Activated CD4-positive, alpha-beta T cell treated with anti-CD3 and anti-CD28 coated beads, Interleukin-2, amount 10 ng/mL, durations not matched to agents 7 days and 5 days (primary cell): ENCODE results near the gene ITPRID2. TPM values are rescaled to one million over a fixed set of nuclear protein-coding genes. Genes with fewer than 3 reads are reported as not detected.

Experiments used
- CTCF ChIA-PET: fragments of 350-600 bp; sonication (Branson Sonifier 250); formaldehyde crosslinking; loops from one replicate; lab custom pipeline; 2021; ENCODE audit warnings: antibody characterized with exemption; lab: Charles Lee
- POLR2A ChIA-PET: fragments of 350-600 bp; sonication (Branson Sonifier 250); formaldehyde crosslinking; loops from one replicate; lab custom pipeline; 2021; ENCODE audit warnings: antibody characterized with exemption; lab: Charles Lee
- DNase-seq: peaks from one replicate; pipeline ENCODE4 v3.0.0-alpha.2; 2020
- H3K27ac Mint-ChIP-seq: one replicate; pipeline ENCODE4 v1.8.0; 2021; ENCODE audit warnings: mild to moderate bottlenecking, moderate library complexity, mixed read lengths
- H3K27me3 Mint-ChIP-seq: one replicate; pipeline ENCODE4 v1.8.0; 2021; ENCODE audit warnings: mixed read lengths
- H3K36me3 Mint-ChIP-seq: one replicate; pipeline ENCODE4 v1.8.0; 2021; ENCODE audit warnings: low read depth, mixed read lengths
- H3K4me1 Mint-ChIP-seq: one replicate; pipeline ENCODE4 v1.8.0; 2021; ENCODE audit warnings: mixed read lengths
- H3K4me3 Mint-ChIP-seq: one replicate; pipeline ENCODE4 v1.8.0; 2021; ENCODE audit warnings: mild to moderate bottlenecking, moderate library complexity, mixed read lengths
- H3K9me3 Mint-ChIP-seq: one replicate; pipeline ENCODE4 v1.8.0; 2021; ENCODE audit warnings: mixed read lengths
- total RNA-seq, 2 experiments: library from RNA; stranded (reverse); gene quantifications; one replicate each; pipeline ENCODE4 v1.2.3, GENCODE V29; 2021

ITPRID2 gene
- 10 to 100 TPM; 56.9 to 68.3 TPM for total RNA-seq

DNA sequence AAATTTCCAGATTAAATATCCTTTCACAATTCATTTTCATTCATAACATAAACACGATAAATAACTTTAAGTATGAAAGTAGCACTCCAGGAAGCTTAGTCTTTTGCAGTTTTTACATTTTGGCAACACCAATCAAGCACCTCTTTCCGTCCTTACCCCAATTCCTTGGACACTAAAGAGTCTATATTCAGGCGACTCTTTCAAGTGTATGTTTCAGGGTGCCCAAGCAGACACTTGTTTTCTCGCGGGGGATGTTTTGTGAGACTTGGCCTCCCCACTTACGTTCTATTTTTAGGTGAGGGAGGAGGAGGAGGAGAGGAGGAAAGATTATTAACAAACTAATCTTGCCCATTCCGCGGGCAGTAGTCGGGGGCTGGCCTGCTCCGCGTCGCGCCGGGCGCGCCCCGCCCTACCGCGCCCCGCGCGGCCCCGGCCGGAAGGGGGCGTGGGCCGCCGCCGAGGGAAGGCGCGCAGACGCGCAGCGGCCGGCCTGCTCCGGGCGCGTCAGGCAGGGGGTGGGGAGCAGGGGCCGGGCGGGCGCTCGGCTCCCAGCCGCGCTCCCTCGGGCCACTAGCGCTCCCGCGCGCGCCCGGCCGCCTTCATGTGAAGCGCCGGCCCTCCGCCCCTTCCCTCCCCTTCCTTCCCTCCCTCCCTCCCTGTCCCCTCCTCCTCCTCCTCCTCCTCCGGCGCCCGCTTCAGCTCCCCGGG lies at the start of gene ITPRID2:
TSS of gene ITPRID2 (plus strand) at position 473 of the 708 bp plus-strand sequence. CDS start 337 bp downstream, outside the sequence.
- POLR2A ChIA-PET = no interaction called here
- Mint-ChIP-seq H3K27ac (peak within 1 kb of the TSS; percentile 89), H3K4me1 (peaks cover 32% of the 10 kb centered on the region), H3K36me3 (peaks cover 24% of the 10 kb centered on the region), H3K27me3 (peaks cover 26% of the 10 kb centered on the region), H3K9me3 (no peaks in the 10 kb centered on the region), H3K4me3 (peak within 1 kb of the TSS; percentile 91)
- DNase-seq = peak; percentile 62
- CTCF ChIA-PET = interaction anchor here (2.6 kb wide), 1 partner anchor 9 kb away, joined by 7 read pairs; no protein-coding TSS in a partner anchor

DNA sequence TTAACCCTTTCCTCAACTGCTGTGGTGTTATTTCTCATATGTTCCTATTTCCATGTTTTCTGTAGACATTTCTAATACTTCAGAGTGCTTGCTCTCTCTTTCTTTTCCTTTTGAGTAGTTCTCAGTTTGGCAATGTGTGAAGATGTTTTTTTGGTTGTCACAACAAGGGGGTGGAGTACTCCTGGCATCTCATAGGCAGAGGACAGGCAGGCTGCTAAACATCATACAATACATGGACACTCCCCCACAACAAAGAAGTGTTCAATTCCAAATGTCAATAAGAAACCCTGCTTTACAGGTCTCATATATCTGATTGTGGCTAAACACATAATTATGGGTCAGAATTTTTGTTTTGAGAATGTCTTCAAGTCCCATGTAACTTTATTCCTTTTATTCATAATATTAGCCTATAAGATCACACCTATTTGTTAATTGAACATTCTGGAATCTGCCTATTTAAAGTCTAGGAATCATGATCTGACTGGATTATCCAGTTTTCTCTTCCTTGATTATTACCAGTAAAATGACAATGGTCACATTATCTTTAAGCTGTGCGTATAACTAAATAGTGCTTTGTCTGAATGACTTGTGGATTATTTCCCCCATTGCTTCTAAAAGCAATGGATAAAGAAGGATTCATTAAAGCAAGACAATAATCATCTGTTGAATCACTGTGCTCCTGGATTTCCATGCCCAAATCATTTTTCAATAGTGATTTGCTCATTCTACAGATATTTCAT lies 46.8 kb upstream of the ITPRID2 start:
- no peaks in the 10 kb centered on the region for H3K36me3 Mint-ChIP-seq
- peaks cover 31% of the 10 kb centered on the region for H3K27me3 Mint-ChIP-seq
- H3K9me3 Mint-ChIP-seq = no peaks in the 10 kb centered on the region
- DNase-seq = no peak
- CTCF ChIA-PET = no interaction called here
- H3K4me3 Mint-ChIP-seq = no peak overlapping the region
- no peaks in the 10 kb centered on the region for H3K4me1 Mint-ChIP-seq
- H3K27ac Mint-ChIP-seq = no peak overlapping the region
- POLR2A ChIA-PET = no interaction called here

GRCh38 chr2:181846399-181847197 lies 44.9 kb upstream of the ITPRID2 start:
- no peak overlapping the region for H3K4me3 Mint-ChIP-seq
- DNase-seq = no peak
- ChIA-PET POLR2A (no interaction called here), CTCF (interaction anchor here (0.5 to 1.3 kb wide), 3 partner anchors 11 to 131 kb away, joined by 3 read pairs; no protein-coding TSS in a partner anchor)
- H3K27ac Mint-ChIP-seq = no peak overlapping the region
- H3K9me3 Mint-ChIP-seq = no peaks in the 10 kb centered on the region
- H3K27me3 Mint-ChIP-seq = peaks cover 21% of the 10 kb centered on the region
- H3K36me3 Mint-ChIP-seq = no peaks in the 10 kb centered on the region
- H3K4me1 Mint-ChIP-seq = no peaks in the 10 kb centered on the region

DNA sequence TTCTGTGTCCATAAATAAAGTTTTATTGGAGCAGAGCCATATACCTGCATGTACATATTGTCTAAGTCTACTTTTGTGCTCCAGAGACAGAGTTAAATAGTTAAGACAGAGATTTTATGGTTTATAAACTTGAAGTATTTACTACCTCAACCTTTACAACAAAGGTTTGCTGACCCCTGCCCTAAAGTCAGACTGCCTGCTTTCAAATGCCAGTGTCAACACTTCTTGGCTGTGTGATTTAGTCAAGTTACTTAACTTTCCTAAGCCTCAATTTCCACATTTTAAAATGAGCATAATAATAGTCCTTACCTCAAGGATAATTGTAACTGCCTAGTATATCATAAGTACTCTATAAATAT lies 44.4 kb upstream of the ITPRID2 start:
- Mint-ChIP-seq H3K4me3 (no peak overlapping the region), H3K27me3 (peaks cover 16% of the 10 kb centered on the region), H3K36me3 (no peaks in the 10 kb centered on the region), H3K9me3 (no peaks in the 10 kb centered on the region), H3K27ac (no peak overlapping the region), H3K4me1 (no peaks in the 10 kb centered on the region)
- CTCF ChIA-PET = no interaction called here
- POLR2A ChIA-PET = no interaction called here
- no peak for DNase-seq

DNA sequence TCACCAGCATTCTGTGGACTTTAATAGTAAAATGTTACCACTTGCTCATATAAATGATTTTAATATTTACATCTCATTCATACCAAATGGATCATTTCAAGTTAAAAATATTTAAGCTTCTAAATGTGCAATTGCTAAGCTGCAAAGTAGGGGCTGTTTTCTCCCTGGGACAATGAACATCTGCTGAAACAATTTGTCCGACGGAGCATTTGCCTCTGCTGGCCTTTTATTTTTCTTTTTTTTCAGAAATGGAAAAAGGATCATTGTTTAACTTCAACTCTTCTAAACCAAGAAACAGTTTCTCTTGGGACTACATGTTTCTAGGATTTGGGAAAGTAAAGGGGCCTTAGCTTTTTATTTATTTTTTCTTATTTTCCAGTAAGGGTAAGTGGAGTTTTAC lies 43.8 kb upstream of the ITPRID2 start:
- ChIA-PET CTCF (no interaction called here), POLR2A (no interaction called here)
- no peaks in the 10 kb centered on the region for H3K9me3 Mint-ChIP-seq
- no peak overlapping the region for H3K4me3 Mint-ChIP-seq
- no peak for DNase-seq
- peaks cover 14% of the 10 kb centered on the region for H3K27me3 Mint-ChIP-seq
- no peaks in the 10 kb centered on the region for H3K4me1 Mint-ChIP-seq
- H3K27ac Mint-ChIP-seq = no peak overlapping the region
- H3K36me3 Mint-ChIP-seq = no peaks in the 10 kb centered on the region

DNA sequence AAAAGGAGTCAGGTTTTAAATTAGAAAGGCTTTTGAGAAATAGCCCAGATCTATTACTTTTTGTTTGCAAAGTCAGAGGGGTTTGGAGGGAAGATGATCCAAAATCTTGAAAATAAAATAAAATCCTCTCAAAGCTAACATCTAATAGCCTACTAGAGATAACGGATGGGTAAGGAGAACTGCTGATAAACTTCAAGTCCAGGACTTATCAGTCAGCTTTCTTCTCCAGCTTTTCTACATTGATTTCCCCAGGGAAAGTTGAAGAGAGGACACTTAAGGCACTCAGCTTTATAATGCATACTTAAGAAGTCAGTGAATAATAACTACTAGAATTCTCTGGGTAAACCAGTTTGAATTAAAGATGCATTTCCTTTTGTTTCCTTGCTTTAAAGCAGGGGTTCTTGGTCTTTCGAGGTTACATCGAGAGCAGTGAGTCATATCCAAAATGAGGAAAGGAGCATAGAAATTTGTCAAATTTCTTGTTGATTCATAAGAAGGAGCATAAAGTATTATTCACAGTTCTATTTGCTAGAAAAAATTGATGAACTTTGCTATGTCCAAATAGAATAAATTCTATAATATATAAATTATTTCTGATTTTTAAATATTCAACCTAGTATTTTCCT lies 43.2 kb upstream of the ITPRID2 start:
- H3K9me3 Mint-ChIP-seq = no peaks in the 10 kb centered on the region
- ChIA-PET CTCF (no interaction called here), POLR2A (no interaction called here)
- no peak overlapping the region for H3K27ac Mint-ChIP-seq
- no peaks in the 10 kb centered on the region for H3K36me3 Mint-ChIP-seq
- H3K4me1 Mint-ChIP-seq = no peaks in the 10 kb centered on the region
- no peak for DNase-seq
- H3K4me3 Mint-ChIP-seq = no peak overlapping the region
- peaks cover 9% of the 10 kb centered on the region for H3K27me3 Mint-ChIP-seq

GRCh38 chr2:181849601-181850000 lies 41.9 kb upstream of the ITPRID2 start:
- DNase-seq = no peak
- H3K4me1 Mint-ChIP-seq = no peaks in the 10 kb centered on the region
- no peaks in the 10 kb centered on the region for H3K36me3 Mint-ChIP-seq
- H3K27ac Mint-ChIP-seq = no peak overlapping the region
- H3K9me3 Mint-ChIP-seq = no peaks in the 10 kb centered on the region
- POLR2A ChIA-PET = interaction anchor here (0.7 kb wide), 1 partner anchor 165 kb away, joined by 5 read pairs; no protein-coding TSS in a partner anchor
- H3K4me3 Mint-ChIP-seq = no peak overlapping the region
- CTCF ChIA-PET = no interaction called here
- peaks cover 6% of the 10 kb centered on the region for H3K27me3 Mint-ChIP-seq

DNA sequence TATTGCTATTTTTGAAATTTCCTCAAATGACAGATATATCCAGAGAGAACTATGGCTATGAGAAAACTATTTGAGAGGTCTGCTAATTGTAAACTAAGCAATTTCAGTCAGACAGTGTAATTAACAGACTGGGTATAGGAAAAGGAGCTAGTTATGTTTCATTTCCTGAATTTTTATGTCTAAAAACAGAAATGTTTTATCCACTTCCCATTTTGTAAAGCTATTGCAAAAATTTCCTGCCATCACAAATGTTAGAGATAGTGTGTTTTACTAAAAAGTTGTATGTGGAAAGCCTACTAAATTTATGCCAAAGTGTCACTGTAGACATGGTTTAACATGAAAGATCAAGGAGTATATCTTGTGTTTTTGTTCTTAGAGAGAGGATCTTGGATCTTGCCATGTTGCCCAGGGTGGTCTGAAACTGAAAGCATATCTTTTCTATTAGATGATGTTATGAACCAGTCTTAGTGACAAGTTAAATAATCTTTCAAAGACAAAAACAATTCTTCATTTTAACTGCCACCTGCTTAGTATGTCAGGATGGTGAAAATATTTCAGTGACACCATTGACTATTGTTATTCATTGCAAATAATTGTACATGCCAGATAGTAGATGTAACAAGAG lies 40.5 kb upstream of the ITPRID2 start:
- no peaks in the 10 kb centered on the region for H3K9me3 Mint-ChIP-seq
- DNase-seq = no peak
- POLR2A ChIA-PET = no interaction called here
- no peak overlapping the region for H3K4me3 Mint-ChIP-seq
- H3K27ac Mint-ChIP-seq = no peak overlapping the region
- no peaks in the 10 kb centered on the region for H3K36me3 Mint-ChIP-seq
- peaks cover 6% of the 10 kb centered on the region for H3K27me3 Mint-ChIP-seq
- H3K4me1 Mint-ChIP-seq = no peaks in the 10 kb centered on the region
- CTCF ChIA-PET = no interaction called here

DNA sequence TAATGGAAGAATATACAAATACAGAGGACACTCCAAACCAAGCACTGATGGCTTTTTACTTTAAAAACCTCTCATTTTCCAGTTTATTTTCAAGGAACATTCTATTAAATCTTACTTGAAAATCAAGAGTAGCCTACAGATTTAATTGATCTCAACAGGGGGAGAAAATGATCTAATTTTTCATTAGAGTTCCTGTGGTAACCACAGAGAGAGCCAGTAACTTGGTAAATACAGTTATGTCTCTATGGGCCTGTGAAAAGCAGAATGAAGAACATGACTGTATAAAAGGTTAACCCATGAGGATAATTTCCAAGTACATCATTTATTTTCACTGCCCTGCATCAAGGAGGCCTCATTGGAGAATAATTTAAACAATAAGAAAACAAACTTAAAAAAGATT lies 39.8 kb upstream of the ITPRID2 start:
- DNase-seq = no peak
- Mint-ChIP-seq H3K4me1 (no peaks in the 10 kb centered on the region), H3K27me3 (peaks cover 8% of the 10 kb centered on the region), H3K36me3 (no peaks in the 10 kb centered on the region), H3K9me3 (no peaks in the 10 kb centered on the region), H3K27ac (no peak overlapping the region), H3K4me3 (no peak overlapping the region)
- POLR2A ChIA-PET = no interaction called here
- CTCF ChIA-PET = interaction anchor here (0.6 kb wide), 1 partner anchor 1610 kb away, joined by 3 read pairs; no protein-coding TSS in a partner anchor

DNA sequence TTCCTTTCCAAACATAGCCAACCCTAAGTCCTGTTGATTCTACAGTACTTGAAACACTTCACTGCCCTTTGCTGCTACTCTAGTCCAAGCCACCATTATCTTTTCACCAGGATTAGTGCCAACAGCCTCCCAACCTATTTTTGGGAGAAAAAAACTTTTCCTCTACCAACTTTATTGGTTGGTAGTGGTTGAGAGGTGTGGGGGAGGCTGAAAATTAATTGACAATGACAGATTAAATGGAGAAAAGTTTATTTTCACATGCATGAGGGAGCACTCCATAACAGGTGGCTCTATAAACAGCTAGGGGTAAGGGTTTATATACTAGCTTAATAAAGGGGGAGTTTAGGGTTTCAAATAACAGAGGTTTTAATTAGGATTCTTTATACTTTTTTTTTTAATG lies 37.8 kb upstream of the ITPRID2 start:
- no peak overlapping the region for H3K27ac Mint-ChIP-seq
- H3K9me3 Mint-ChIP-seq = no peaks in the 10 kb centered on the region
- CTCF ChIA-PET = interaction anchor here (0.6 kb wide), 1 partner anchor 94 kb away, joined by 3 read pairs; no protein-coding TSS in a partner anchor
- H3K36me3 Mint-ChIP-seq = no peaks in the 10 kb centered on the region
- H3K4me3 Mint-ChIP-seq = no peak overlapping the region
- no peaks in the 10 kb centered on the region for H3K4me1 Mint-ChIP-seq
- no peak for DNase-seq
- peaks cover 8% of the 10 kb centered on the region for H3K27me3 Mint-ChIP-seq
- POLR2A ChIA-PET = no interaction called here

DNA sequence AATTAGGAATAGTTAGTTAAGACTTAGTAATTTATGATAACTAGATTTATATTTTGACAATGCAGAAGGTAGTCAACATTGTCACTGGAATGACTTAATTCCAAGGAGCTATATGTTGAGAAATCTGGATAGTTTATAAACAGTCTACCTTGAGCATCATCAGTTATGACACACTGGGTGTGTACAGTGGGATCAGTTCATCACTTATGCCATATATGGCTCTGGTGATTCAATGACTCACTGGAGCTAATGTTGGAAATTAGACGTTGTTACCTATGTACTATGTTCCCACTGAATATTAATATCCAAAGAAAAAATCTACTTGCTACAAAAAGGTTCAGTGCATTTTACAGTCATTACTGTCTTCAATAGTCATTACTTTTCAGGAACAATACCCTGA lies 34.0 kb upstream of the ITPRID2 start:
- ChIA-PET CTCF (interaction anchor here (0.6 kb wide), 1 partner anchor 12 kb away, joined by 3 read pairs; no protein-coding TSS in a partner anchor), POLR2A (no interaction called here)
- Mint-ChIP-seq H3K4me1 (no peaks in the 10 kb centered on the region), H3K36me3 (no peaks in the 10 kb centered on the region), H3K4me3 (no peak overlapping the region), H3K27ac (no peak overlapping the region), H3K27me3 (peaks cover 4% of the 10 kb centered on the region), H3K9me3 (no peaks in the 10 kb centered on the region)
- no peak for DNase-seq

DNA sequence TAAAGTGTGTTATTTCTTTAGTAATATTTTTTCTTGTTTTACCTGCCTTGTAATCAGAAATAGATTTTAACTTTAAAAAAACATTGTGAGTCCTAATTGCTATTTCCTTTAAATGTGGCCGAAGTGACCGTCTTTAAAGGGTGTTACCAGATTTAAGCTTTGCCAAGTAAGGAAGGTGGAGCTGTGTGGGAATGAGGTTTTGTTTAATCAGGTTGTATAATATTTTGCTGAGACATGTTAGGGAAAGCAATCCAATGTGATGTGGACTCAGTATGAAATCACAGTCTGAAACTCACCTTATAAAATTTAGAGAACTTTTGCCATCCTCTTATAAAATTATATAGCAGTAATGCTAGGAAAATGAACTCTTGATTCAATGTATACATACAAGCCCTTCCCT lies 32.9 kb upstream of the ITPRID2 start:
- peaks cover 4% of the 10 kb centered on the region for H3K27me3 Mint-ChIP-seq
- no peak overlapping the region for H3K27ac Mint-ChIP-seq
- DNase-seq = no peak
- CTCF ChIA-PET = no interaction called here
- no peaks in the 10 kb centered on the region for H3K4me1 Mint-ChIP-seq
- H3K9me3 Mint-ChIP-seq = no peaks in the 10 kb centered on the region
- POLR2A ChIA-PET = no interaction called here
- no peak overlapping the region for H3K4me3 Mint-ChIP-seq
- H3K36me3 Mint-ChIP-seq = no peaks in the 10 kb centered on the region
